GM19099 (cell line): Measurements from ENCODE around the gene GRIN2A.

ENCODE experiments used
- POLR2A ChIP-seq: IDR thresholded peaks from 3 replicates; pipeline ENCODE4 v1.6.1; 2011; ENCODE audit warnings: low read depth; ENCODE audit not compliant: insufficient read length; ENCODE audit errors: extremely low read depth

Gene GRIN2A

DNA sequence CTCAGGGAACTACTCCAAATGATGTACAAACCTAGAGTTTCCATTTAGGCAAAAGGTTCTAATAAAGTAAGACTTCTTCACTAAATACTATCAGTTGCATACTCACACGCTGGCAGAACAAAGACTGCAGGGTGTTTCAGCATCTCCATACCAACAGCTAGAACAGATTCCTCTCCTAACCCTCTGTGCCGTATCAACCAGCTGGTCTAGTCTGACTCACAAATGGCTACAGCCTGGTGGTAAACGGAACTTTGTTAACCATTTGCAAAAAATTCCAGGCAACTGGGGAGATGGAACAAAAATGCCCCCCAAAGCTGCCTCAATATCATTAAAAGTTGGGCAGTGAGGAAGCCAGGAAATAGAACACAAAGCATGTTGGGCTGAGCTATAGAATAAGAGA is 217.1 kb downstream of the GRIN2A start:
- no peak for TF ChIP-seq POLR2A

- TF ChIP-seq POLR2A, result no peak
These were observed 217.8 kb downstream of the GRIN2A start for GRCh38 chr16:9964426-9964825.

GRCh38 chr16:9957433-9957832 is 224.8 kb downstream of the GRIN2A start:
- no peak for TF ChIP-seq POLR2A

DNA sequence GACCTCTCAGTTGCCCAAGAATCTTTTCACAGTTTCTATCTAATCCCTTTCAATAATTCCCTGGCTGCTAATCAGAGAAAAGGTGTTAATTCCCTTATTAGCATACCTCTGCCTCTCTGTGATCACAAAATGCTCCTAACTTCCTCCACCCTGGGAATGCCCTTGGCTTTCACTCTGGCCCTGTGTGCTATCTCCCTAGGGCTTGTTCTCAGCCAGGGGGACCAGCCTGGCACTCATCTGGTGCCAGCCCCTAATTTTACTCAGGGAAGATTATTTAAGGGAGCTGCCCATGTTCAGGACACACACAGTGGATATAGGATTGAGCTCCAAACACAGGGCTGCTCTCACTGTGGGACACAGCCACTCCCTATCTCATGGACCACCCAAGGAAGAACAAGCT is 225.2 kb downstream of the GRIN2A start:
- no peak for TF ChIP-seq POLR2A

DNA sequence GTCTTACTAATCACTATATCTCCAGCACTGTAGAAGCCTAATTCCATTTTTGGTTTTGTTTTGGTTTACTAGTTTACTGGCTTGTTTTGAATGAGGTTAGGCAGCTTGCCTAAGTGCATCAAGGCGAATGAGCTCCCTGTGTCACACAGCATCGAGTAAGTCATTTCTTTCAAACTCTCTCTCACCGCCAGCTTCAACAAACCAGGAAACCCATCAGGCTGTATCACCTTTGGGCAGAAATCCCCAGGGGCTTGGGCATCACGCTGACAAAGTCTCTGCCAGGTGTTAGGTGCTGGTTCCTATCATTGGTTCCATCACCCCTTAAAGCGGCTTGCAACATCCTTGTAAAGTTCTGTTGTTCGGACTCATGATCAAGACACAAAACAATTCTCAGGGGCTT is 226.6 kb downstream of the GRIN2A start:
- TF ChIP-seq POLR2A, result no peak

GRCh38 chr16:9953908-9954570 is 228.2 kb downstream of the GRIN2A start:
- TF ChIP-seq POLR2A, result no peak

- TF ChIP-seq POLR2A, result no peak
These were observed 231.6 kb downstream of the GRIN2A start for GRCh38 chr16:9950658-9951057.

DNA sequence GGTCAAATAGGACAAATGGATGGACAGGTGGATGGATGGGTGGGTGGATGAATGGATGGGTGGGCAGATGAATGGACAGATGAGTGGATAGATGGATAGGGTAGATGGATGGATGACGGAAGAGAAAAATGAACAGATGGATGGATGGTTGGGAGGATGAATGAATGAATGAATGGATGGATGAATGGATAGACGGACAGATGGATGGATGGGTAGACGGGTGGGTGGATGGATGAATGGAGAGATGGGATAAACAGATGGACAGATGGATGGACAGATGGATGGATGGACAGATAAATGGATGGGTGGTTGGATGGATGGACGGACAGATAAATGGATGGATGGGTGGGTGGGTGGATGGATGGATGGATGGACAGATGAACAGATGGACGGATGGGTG is 232.8 kb downstream of the GRIN2A start:
- no peak for TF ChIP-seq POLR2A

GRCh38 chr16:9948933-9949332 is 233.3 kb downstream of the GRIN2A start:
- TF ChIP-seq POLR2A, result no peak

DNA sequence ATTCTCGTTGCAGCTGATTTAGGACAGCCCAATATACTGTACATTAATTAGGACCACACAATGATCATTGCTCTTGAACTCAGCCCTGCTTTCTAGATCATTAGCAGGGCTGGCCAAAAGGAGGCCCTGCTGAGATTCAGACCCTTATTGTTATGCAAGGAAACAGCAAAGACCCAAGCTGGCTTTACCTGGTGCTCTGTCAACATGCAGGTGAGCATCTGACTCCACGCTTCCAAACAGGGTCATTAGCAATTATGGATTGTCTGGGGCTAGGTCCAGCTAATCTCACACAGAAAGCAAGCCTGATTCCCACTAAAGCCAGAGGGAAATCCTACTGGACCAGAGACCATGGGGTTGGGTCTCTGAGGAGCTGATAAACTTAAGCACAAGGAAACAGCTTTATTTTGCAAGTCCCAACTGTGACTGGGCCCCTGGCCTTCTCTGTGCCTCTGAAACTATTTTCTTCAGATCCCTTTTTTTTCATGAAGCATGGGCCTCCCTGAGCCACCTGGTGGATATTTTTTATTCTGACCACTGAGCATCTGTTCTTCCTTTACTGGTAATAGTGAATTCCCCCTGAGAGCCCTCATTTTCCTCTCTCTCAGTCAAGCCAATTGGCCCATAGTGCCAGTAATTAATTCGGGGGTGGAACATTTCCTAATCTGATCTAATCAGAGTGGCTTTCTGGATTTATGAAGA is 236.1 kb downstream of the GRIN2A start:
- no peak for TF ChIP-seq POLR2A

- no peak for TF ChIP-seq POLR2A
These were observed 239.1 kb downstream of the GRIN2A start for GRCh38 chr16:9943121-9943520.

DNA sequence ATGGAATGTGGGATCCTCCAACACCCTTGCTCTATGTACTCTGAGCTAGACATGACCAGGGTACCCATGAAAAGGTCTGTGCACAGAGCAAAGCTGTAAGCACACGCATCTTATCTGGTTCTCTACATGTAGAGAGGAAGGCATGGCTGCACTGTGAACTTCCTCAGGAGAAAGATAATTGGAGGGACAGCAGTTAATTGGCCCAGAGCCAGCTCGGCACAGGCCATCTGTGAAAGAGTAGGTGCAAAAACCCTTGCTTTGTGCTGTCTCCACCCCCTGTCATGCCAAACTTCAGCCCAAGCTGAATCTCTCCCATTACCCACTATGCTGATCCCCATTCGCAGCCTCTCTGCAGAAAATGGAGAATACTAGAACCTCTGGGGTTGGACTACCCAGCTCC is 241.0 kb downstream of the GRIN2A start:
- no peak for TF ChIP-seq POLR2A

DNA sequence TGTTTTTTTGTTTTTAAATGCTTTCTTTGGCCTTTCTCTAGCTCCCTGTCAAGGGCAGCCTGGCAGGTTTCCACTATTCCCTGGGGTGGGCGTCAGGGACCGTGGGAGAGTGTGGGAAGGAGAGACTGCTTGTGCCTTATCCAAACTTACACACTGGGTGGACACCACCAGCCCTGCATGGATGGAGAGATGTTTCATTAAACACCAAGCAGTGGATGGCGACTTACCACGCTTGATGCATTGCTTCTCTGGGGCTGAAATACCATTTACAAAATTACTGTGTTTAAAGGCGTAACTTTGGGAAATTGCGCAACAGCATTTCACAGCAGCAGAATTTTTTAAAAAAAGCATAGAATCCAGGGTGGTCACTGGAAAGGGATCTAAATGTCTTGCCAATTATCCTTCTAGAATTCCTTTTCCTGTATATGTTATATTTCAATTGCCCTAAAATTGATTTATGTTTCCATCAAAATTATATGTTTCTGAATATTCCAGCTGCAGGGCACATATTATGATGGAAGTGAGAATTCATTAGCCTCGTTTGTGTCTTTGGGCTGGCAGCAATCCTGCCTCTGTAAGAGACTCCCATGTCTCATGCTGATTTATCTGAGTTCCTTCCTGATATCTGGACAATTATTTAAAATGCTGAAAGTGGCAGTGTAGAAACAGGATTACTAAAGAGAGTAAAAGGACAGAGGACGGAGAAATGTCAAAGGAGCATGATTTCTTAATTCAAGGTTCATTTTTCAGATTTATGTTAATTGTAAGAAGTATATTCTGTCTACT is 247.3 kb downstream of the GRIN2A start:
- TF ChIP-seq POLR2A, result no peak

GRCh38 chr16:9932919-9933653 is 249.1 kb downstream of the GRIN2A start:
- no peak for TF ChIP-seq POLR2A

- no peak for TF ChIP-seq POLR2A
These were observed 250.2 kb downstream of the GRIN2A start for GRCh38 chr16:9932000-9932399.
